Kidney (tissue), 14 donors: ENCODE results near the gene PDE4D. TPM values are rescaled to one million over a fixed set of nuclear protein-coding genes. Genes with fewer than 3 reads are reported as not detected.

Source experiments
- DNase-seq, 5 donors: peaks; one replicate each; pipeline ENCODE4 v3.0.0-alpha.2; 2013 to 2020
- FAIRE-seq: peaks from 2 replicates; lab custom pipeline; 2012; peaks lifted over from hg19 to GRCh38; lab: Jason Lieb, UNC
- H3K27ac ChIP-seq, 2 donors: one replicate each; pipeline ENCODE4 v1.7.0; 2013; ENCODE audit warnings: low read depth in 2 of 2, low read length in 2 of 2, inconsistent platforms in 1 of 2
- H3K27me3 ChIP-seq: one replicate; pipeline ENCODE4 v1.7.1; 2013; ENCODE audit warnings: low read length, inconsistent platforms; ENCODE audit not compliant: control insufficient read depth, insufficient read depth
- H3K36me3 ChIP-seq, 3 donors: one replicate each; pipeline versions ENCODE4 v1.7.0 to v1.7.1; 2013; ENCODE audit warnings: low read length in 3 of 3, control low read depth in 1 of 3, inconsistent platforms in 1 of 3; ENCODE audit not compliant: insufficient read depth in 3 of 3, control insufficient read depth in 2 of 3
- H3K4me1 ChIP-seq, 3 donors: one replicate each; pipeline versions ENCODE4 v1.7.0 to v1.7.1; 2013; ENCODE audit warnings: low read length in 3 of 3, inconsistent platforms in 1 of 3, low read depth in 1 of 3; ENCODE audit not compliant: control insufficient read depth in 2 of 3, insufficient read depth in 2 of 3
- H3K4me3 ChIP-seq, 3 donors: one replicate each; pipeline versions ENCODE4 v1.7.0 to v1.8.1; 2013; ENCODE audit warnings: low read length in 3 of 3, control low read depth in 1 of 3, inconsistent platforms in 1 of 3
- H3K9ac ChIP-seq, 3 donors: one replicate each; pipeline versions ENCODE4 v1.7.0 to v1.7.1; 2013; ENCODE audit warnings: low read length in 3 of 3, control low read depth in 1 of 3, inconsistent platforms in 1 of 3
- H3K9me3 ChIP-seq, 3 donors: one replicate each; pipeline versions ENCODE4 v1.7.0 to v1.7.1; 2013; ENCODE audit warnings: low read length in 3 of 3, control low read depth in 1 of 3, inconsistent platforms in 1 of 3; ENCODE audit not compliant: control insufficient read depth in 2 of 3, insufficient read depth in 1 of 3
- intact Hi-C: fragments of 100-400 bp; cut with DNase I; formaldehyde crosslinking; loops from one replicate; pipeline ENCODE4 v1.11.1; 2022
- polyA plus RNA-seq: library from polyadenylated mRNA; stranded (reverse); fragments of 350-450 nt; fragmentation: Illumina TruSeq; extraction: RNeasy Lipid Tissue Mini Kit (QIAGEN cat#74804); gene quantifications from one replicate; pipeline ENCODE4 v1.2.3, GENCODE V29; 2014; ENCODE audit warnings: low read depth, low replicate concordance; ENCODE audit not compliant: insufficient read depth
- total RNA-seq: library from RNA; stranded (reverse); fragmentation: NEBNext Ultra II Directional; extraction: Animal tissue kit (Norgen Biotek cat#: 25700); gene quantifications from one replicate; pipeline ENCODE4 v1.2.1, GENCODE V29; 2021
- TF ChIP-seq, protein P1 (sequence below): IDR thresholded peaks from 3 replicates; pipeline ENCODE4 v1.5.1; 2012; ENCODE audit warnings: mild to moderate bottlenecking, moderate library complexity, borderline replicate concordance; ENCODE audit not compliant: insufficient read depth; ENCODE audit errors: extremely low read depth
- donor health status: control.
- donor health status: control.
- donor health status: control.
- donor health status: control.
- donor health status: control.
- donor health status: DM: yes; HTN: yes; CAD: no.
- donor health status: Normal renal cell carcinoma (clear cell type).

PDE4D gene
- total and polyA plus RNA-seq, 2 donors from 2014 or later = 9.2 to 78.9 TPM

DNA sequence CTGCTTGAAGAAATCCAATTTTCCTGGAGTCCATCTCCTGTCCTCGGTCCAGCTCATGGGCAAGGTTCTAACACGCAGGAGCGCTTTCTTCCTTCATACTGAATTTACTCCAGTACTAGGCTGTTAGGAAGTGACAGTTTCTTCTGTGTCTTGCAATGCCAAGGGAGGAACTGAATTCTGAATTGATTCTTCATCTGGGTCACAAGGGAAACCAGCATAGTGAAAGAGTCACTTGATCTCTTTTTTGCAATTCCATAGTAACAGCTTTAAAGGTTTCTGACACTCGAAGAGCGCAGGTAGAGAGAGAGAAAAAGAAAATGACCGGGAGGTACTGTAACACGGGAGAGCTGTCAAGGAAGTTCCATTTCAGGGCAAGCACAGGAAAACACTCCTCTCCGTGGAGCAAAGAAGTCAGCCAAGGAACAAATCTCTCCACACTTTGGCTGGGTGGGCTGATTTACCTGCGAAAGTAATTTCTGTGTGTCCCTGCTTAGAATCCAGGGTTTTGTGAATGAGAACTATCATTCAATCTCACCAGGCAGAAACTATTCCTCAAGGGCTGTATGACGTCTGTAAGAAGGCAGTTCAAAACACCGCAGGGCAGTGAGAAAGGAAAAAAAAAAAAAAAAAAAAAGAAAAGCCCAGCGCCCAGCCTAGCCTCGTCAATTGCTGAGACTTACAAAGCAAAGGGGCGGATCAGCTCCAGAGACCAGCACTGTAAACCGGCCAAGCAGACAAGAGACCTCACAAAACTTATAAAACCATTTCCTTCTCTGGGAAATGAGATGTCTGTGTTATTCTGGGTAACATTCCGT lies 617.8 kb downstream of the PDE4D start:
- intact Hi-C loops = no loop called here
- DNase-seq (peak in 4 of 5 donors; percentile 44 to 87 (median 67)), FAIRE-seq (peak; percentile 38)
- Histone ChIP-seq H3K4me3 (peak overlapping the region; percentile 80 to 86 (median 85)), H3K27me3 (no peaks in the 10 kb centered on the region), H3K27ac (peak overlapping the region; percentile 80 to 84), H3K9ac (peak overlapping the region; percentile 68 to 79 (median 76)), H3K36me3 (no peaks in the 10 kb centered on the region), H3K4me1 (peaks cover 6 to 12% (median 6%) of the 10 kb centered on the region in 3 donors), H3K9me3 (no peaks in the 10 kb centered on the region)
- TF ChIP-seq, protein P1, sequence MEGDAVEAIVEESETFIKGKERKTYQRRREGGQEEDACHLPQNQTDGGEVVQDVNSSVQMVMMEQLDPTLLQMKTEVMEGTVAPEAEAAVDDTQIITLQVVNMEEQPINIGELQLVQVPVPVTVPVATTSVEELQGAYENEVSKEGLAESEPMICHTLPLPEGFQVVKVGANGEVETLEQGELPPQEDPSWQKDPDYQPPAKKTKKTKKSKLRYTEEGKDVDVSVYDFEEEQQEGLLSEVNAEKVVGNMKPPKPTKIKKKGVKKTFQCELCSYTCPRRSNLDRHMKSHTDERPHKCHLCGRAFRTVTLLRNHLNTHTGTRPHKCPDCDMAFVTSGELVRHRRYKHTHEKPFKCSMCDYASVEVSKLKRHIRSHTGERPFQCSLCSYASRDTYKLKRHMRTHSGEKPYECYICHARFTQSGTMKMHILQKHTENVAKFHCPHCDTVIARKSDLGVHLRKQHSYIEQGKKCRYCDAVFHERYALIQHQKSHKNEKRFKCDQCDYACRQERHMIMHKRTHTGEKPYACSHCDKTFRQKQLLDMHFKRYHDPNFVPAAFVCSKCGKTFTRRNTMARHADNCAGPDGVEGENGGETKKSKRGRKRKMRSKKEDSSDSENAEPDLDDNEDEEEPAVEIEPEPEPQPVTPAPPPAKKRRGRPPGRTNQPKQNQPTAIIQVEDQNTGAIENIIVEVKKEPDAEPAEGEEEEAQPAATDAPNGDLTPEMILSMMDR = no peak

DNA sequence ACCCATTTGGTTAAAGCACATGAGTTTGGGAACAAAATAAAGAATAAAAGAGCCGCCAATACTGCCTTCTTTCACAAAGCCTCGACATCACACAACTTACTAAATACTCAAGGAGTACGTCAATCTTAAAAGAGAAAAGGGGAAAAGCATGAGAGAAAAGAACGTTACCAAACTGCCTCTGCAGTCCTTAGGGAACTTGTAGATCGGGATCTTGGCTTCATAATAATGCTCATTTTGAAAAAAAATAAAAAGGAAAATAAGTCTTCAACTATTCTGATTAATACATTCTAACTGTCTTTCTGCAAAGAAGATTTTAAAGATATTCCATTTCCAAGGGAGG lies 618.4 kb downstream of the PDE4D start:
- Histone ChIP-seq H3K9ac (peak overlapping the region in 2 of 3 donors; percentile 68 to 79), H3K27me3 (no peaks in the 10 kb centered on the region), H3K4me1 (peaks cover 6 to 12% (median 6%) of the 10 kb centered on the region in 3 donors), H3K9me3 (no peaks in the 10 kb centered on the region), H3K36me3 (no peaks in the 10 kb centered on the region), H3K4me3 (peak overlapping the region; percentile 80 to 86 (median 85)), H3K27ac (peak overlapping the region; percentile 80 to 84)
- DNase-seq = peak in 1 of 5 donors; percentile 27
- peak; percentile 62 for FAIRE-seq
- TF ChIP-seq, protein P1 = no peak
- intact Hi-C loops = no loop called here

DNA sequence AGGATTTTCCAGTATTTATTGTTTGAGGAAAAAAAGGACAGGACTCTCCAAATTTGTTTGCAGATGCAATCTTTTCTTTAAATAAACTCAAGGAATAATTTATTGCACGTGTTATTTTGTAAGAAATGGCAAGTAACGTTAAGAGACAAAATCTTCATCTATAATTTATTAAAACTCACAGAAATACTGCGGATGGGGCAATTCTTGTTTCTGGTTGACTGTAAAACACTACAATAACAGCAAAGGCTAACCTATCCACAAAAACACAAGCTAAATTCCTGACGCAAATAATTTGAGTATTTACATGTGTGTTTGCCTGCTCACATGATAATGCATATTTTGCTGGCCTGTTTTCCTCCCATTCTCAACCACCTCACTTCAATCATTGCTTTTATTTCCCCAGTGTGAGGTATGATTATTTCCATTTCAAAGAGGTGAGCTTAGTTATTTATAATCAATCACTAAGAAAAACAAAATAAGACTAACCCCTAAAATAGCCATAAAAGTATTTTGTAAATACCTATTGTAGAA lies 619.4 kb downstream of the PDE4D start:
- DNase-seq = peak in 1 of 5 donors; percentile 22
- Histone ChIP-seq H3K27ac (peak overlapping the region in 1 of 2 donors; percentile 41), H3K9me3 (no peaks in the 10 kb centered on the region), H3K36me3 (no peaks in the 10 kb centered on the region), H3K27me3 (no peaks in the 10 kb centered on the region), H3K9ac (peak overlapping the region; percentile 10 to 79 (median 49)), H3K4me1 (peaks cover 6 to 12% (median 6%) of the 10 kb centered on the region in 3 donors), H3K4me3 (peak overlapping the region; percentile 80 to 86 (median 85))
- TF ChIP-seq, protein P1 = no peak
- no peak for FAIRE-seq
- intact Hi-C loops = no loop called here
